Measurements from ENCODE around the gene GOLPH3L. TPM values are rescaled to one million over a fixed set of nuclear protein-coding genes. Genes with fewer than 3 reads are reported as not detected.
A peak's percentile ranks its signal among the peaks of the same experiment; 100 is the strongest.

Gene GOLPH3L
- total RNA-seq, 1 experiment from 2014 or later, result 9.6 TPM

DNA sequence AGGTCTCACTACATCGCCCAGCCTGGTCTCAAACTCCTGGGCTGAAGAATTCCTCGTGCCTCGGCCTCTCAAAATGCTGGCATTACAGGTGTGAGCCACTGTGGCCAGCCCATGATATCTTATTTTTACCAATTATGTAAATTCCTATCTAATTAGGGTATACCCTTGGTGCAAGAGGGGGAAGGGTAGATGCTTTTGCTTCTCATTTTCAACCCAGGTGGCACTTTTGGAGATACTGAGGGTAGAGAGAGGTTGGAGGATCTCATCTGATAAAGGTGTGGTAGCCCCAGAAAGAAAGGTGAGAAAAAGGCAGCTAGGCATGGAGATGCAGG lies 85.0 kb downstream of the GOLPH3L start:
- Histone ChIP-seq H3K9me2 (replicated peaks; ENCODE audit: low read length) (no peaks in the 10 kb centered on the region), H3K4me1 (ENCODE audit: insufficient read depth, low read length) (peaks cover 51% of the 10 kb centered on the region), H3K9me3 (ENCODE audit: low read length) (no peaks in the 10 kb centered on the region), H3K4me3 (ENCODE audit: low read length) (peak overlapping the region; percentile 36; the same call in 1 of the 2 replicates), H3K36me3 (ENCODE audit: low read depth, low read length) (peaks cover 5% of the 10 kb centered on the region), H3F3A (ENCODE audit: low read length, unreplicated experiment) (peaks cover 14% of the 10 kb centered on the region), H2AFZ (ENCODE audit: low read length) (no peak overlapping the region), H3K9ac (ENCODE audit: low read length) (peak overlapping the region; percentile 95), H3K27me3 (ENCODE audit: low read length) (no peaks in the 10 kb centered on the region), H3K79me2 (ENCODE audit: low read length) (peaks cover 28% of the 10 kb centered on the region), H3K4me2 (ENCODE audit: low read length) (peak overlapping the region; percentile 74), H4K20me1 (ENCODE audit: low read length) (no peaks in the 10 kb centered on the region), H3K27ac (ENCODE audit: low read length) (peak overlapping the region; percentile 98)
- TF ChIP-seq, protein P1, sequence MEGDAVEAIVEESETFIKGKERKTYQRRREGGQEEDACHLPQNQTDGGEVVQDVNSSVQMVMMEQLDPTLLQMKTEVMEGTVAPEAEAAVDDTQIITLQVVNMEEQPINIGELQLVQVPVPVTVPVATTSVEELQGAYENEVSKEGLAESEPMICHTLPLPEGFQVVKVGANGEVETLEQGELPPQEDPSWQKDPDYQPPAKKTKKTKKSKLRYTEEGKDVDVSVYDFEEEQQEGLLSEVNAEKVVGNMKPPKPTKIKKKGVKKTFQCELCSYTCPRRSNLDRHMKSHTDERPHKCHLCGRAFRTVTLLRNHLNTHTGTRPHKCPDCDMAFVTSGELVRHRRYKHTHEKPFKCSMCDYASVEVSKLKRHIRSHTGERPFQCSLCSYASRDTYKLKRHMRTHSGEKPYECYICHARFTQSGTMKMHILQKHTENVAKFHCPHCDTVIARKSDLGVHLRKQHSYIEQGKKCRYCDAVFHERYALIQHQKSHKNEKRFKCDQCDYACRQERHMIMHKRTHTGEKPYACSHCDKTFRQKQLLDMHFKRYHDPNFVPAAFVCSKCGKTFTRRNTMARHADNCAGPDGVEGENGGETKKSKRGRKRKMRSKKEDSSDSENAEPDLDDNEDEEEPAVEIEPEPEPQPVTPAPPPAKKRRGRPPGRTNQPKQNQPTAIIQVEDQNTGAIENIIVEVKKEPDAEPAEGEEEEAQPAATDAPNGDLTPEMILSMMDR (conservative IDR thresholded peaks at IDR 0.05; ENCODE audit: low read depth, low read length), result no peak
- no peak for TF ChIP-seq EZH2 (IDR thresholded peaks at IDR 0.05; ENCODE audit: low read length, unreplicated experiment)
- no peak for TF ChIP-seq EZH2phosphoT487 (IDR thresholded peaks at IDR 0.05; ENCODE audit: borderline replicate concordance, low read length)
- no peak for ATAC-seq
- no peak for DNase-seq
- ChIA-PET CTCF (no interaction called here), POLR2A (ENCODE audit: unreplicated experiment) (interaction anchor here (0.5 to 1.0 kb wide), 3 partner anchors 32 to 85 kb away, joined by 3 to 6 read pairs (median 4); partner anchors contain the start of genes GOLPH3L and MCL1)
- intact Hi-C loops (cut with micrococcal nuclease), result loop anchor here (2.0 to 5.0 kb wide), 2 partner anchors 33 to 265 kb away; partner anchors contain the start of genes ARNT and MCL1
- BruUV-seq (replicated peaks), result TSS peak; percentile 74

DNA sequence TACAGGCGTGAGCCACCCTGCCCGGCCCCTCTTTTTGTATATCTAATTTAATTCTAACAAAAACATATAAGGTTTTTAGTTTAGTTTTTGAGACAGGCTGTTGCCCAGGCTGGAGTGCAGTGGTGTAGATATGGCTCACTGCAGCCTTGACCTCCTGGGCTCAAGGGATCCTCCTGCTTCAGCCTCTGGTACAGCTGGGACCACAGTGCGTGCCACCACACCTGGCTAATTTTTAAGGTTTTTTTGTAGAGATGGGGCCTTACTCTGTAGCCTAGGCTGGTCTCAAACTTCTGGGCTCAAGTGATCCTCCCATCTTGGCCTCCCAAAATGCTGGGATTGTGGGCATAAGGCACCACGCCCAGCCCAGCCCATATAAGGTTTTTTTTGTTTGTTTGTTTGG lies 86.4 kb downstream of the GOLPH3L start:
- Histone ChIP-seq H3K36me3 (ENCODE audit: low read depth, low read length) (no peaks in the 10 kb centered on the region), H2AFZ (ENCODE audit: low read length) (no peak overlapping the region), H3F3A (ENCODE audit: low read length, unreplicated experiment) (peaks cover 14% of the 10 kb centered on the region), H3K9me2 (replicated peaks; ENCODE audit: low read length) (no peaks in the 10 kb centered on the region), H3K27ac (ENCODE audit: low read length) (peak overlapping the region; percentile 98), H3K4me2 (ENCODE audit: low read length) (0 out of 2 replicates have a peak overlapping the region, but pooled peaks have one; percentile 7), H3K9me3 (ENCODE audit: low read length) (no peaks in the 10 kb centered on the region), H3K27me3 (ENCODE audit: low read length) (no peaks in the 10 kb centered on the region), H3K4me1 (ENCODE audit: insufficient read depth, low read length) (peaks cover 46% of the 10 kb centered on the region), H3K4me3 (ENCODE audit: low read length) (no peak overlapping the region), H3K9ac (ENCODE audit: low read length) (peak overlapping the region; percentile 71), H4K20me1 (ENCODE audit: low read length) (no peaks in the 10 kb centered on the region), H3K79me2 (ENCODE audit: low read length) (peaks cover 28% of the 10 kb centered on the region)
- intact Hi-C loops (cut with micrococcal nuclease), result loop anchor here (5.0 kb wide), 1 partner anchor 267 kb away; the partner anchor contains the start of gene ARNT
- BruUV-seq (replicated peaks), result no TSS peak
- CTCF ChIA-PET, result no interaction called here
- POLR2A ChIA-PET (ENCODE audit: unreplicated experiment), result interaction anchor here (0.7 kb wide), 1 partner anchor 49 kb away, joined by 6 read pairs; no protein-coding TSS in a partner anchor
- ATAC-seq, result no peak
- TF ChIP-seq EZH2phosphoT487 (IDR thresholded peaks at IDR 0.05; ENCODE audit: borderline replicate concordance, low read length), result no peak
- no peak for TF ChIP-seq EZH2 (IDR thresholded peaks at IDR 0.05; ENCODE audit: low read length, unreplicated experiment)
- TF ChIP-seq, protein P1 (conservative IDR thresholded peaks at IDR 0.05; ENCODE audit: low read depth, low read length), result no peak
- DNase-seq, result no peak

DNA sequence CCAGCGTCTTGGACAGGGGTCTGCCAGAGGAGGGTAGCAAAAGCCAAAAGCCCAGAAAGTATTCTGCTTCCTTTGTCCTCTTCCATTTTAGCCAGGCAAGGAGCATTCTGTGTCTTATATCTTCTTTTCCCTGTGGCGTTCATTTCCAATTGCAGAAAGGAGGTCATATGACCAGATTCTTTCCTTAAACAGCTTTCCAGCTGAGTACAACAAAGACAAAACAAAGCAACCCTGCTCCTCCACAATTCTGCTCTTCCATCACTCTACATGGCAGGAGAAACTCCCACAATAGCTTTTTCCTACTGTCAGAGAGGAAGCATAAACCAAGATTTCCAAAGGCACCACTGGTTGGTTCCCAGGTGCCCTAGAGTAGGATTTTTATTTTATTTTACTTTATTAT lies 87.2 kb downstream of the GOLPH3L start:
- Histone ChIP-seq H3K36me3 (ENCODE audit: low read depth, low read length) (no peaks in the 10 kb centered on the region), H2AFZ (ENCODE audit: low read length) (no peak overlapping the region), H3K9me2 (replicated peaks; ENCODE audit: low read length) (no peaks in the 10 kb centered on the region), H3K9me3 (ENCODE audit: low read length) (no peaks in the 10 kb centered on the region), H3K4me3 (ENCODE audit: low read length) (no peak overlapping the region), H3K27ac (ENCODE audit: low read length) (peak overlapping the region; percentile 98), H3K79me2 (ENCODE audit: low read length) (peaks cover 28% of the 10 kb centered on the region), H4K20me1 (ENCODE audit: low read length) (no peaks in the 10 kb centered on the region), H3K9ac (ENCODE audit: low read length) (peak overlapping the region; percentile 19; the same call in 1 of the 2 replicates), H3K4me1 (ENCODE audit: insufficient read depth, low read length) (peaks cover 45% of the 10 kb centered on the region), H3K27me3 (ENCODE audit: low read length) (no peaks in the 10 kb centered on the region), H3K4me2 (ENCODE audit: low read length) (no peak overlapping the region), H3F3A (ENCODE audit: low read length, unreplicated experiment) (peaks cover 14% of the 10 kb centered on the region)
- intact Hi-C loops (cut with micrococcal nuclease), result loop anchor here (5.0 kb wide), 1 partner anchor 268 kb away; the partner anchor contains the start of gene ARNT
- no TSS peak for BruUV-seq (replicated peaks)
- TF ChIP-seq, protein P1 (conservative IDR thresholded peaks at IDR 0.05; ENCODE audit: low read depth, low read length), result no peak
- TF ChIP-seq EZH2 (IDR thresholded peaks at IDR 0.05; ENCODE audit: low read length, unreplicated experiment) (no peak), EZH2phosphoT487 (IDR thresholded peaks at IDR 0.05; ENCODE audit: borderline replicate concordance, low read length) (no peak)
- no peak for DNase-seq
- ChIA-PET CTCF (no interaction called here), POLR2A (ENCODE audit: unreplicated experiment) (interaction anchor here (0.6 kb wide), 1 partner anchor 273 kb away, joined by 3 read pairs; no protein-coding TSS in a partner anchor)
- ATAC-seq, result no peak

Measured in PC-3 (cell line).